ENCODE data around the gene ESM1.
"Not testable (repeated sequence)": the region's sequence is repeated elsewhere in the genome, so short reads cannot be mapped to it uniquely, and the experiment has no call there.

Gene ESM1, protein sequence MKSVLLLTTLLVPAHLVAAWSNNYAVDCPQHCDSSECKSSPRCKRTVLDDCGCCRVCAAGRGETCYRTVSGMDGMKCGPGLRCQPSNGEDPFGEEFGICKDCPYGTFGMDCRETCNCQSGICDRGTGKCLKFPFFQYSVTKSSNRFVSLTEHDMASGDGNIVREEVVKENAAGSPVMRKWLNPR

GRCh38 chr5:54985301-54986268, at the start of gene ESM1:
Gene ESM1, minus strand, starts transcription at chr5:54985593. Its CDS starts 76 bp downstream, at chr5:54985517.
- DNase-seq = no peak

GRCh38 chr5:55033568-55033967, 48.2 kb upstream of the ESM1 start:
- no peak for DNase-seq

- no peak for DNase-seq
Observed at GRCh38 chr5:55031492-55031891, 46.1 kb upstream of the ESM1 start.

GRCh38 chr5:55030676-55031369, 45.4 kb upstream of the ESM1 start:
- DNase-seq = no peak

- DNase-seq = no peak
Observed at GRCh38 chr5:55030220-55030619, 44.8 kb upstream of the ESM1 start.

- peak; percentile 11 for DNase-seq
Observed at GRCh38 chr5:55027595-55027994, 42.2 kb upstream of the ESM1 start.

DNA sequence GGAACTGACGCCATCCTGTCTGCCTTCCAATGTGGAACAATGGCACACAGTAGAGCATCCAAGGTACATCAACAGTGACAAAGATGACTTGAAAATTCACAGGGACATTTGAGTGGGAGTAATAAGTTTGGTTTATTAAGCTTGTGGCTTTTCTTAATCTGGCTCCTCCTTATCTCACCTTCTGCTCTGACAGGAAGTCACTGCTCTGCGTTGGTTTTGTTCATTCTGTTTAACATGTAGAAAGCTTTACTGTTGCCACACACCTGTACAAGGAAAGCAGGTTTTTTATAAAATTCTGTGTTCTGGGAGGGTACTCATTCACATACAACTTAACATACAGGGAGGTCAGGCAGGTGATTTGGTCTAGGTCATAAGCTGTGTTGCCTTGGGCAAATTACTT, 37.1 kb upstream of the ESM1 start:
- DNase-seq = no peak

DNA sequence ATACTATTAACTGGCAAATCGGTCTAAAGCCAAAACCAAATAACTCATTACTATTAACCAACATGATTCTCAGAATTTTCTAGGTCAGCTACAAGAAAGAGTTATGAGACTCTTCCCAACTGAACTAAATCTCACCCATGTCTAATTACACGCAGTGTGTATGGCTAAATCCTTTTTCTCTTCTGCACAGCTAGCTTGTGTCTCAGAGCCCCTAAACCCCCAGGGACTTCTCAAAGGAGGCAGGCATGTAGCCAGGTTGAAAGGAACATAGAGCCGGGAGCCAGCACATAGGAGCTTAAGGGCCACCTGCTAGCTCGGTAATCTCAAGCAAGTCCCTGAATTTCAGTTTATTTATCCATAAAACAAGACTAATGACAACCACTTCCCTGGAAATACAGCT, 36.4 kb upstream of the ESM1 start:
- no peak for DNase-seq

DNA sequence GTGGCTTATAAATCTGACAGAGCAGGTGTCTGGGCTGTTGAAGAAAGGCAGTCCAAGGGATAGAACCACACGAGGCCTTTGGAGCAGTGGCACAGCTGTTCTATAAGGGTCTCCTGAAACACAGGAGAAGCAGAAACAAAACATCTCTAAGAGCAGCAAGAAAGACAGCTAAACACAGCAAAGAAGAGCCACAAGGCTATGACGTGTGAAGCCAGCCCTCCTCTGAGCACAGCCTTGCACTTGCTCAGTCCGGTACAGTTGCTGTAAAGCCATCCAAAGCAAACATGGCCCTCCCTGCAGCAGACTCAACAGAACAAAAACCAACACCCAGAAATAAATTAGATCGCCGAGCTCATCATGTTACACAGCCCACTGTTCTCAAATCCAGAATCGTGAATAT, 36.0 kb upstream of the ESM1 start:
- DNase-seq = no peak

- DNase-seq = not testable (repeated sequence)
Observed at GRCh38 chr5:55010149-55010548, 24.8 kb upstream of the ESM1 start.

GRCh38 chr5:55004729-55005128, 19.3 kb upstream of the ESM1 start:
- no peak for DNase-seq

DNA sequence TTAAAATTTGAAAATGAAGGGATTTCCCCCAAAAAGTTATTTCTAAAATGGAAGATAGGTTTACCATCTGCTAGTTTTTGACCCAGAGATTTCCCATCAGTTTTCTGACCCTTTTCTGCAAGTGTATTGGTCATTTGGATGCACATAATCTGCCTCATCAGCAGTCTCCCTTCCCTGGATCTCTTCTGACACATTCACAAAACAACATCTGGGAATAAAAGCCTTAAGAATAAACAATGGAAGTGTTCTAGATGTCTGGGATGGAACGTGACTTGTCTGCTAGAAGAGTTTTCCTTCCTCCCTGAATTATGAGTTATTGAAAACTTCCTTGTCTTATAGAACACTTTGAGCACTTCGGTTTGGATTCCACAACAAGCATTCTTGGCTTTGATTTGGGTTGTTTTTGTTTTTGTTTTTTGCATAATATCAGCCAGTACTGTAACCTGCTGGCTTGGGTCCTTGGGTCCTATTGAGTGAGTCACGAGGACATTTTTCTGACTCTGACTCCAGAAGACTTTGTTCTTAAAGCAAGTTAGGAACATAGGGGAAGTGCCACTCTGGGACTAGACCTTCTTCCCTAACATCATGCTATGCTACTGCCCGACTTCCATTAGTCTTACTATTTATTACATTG, 18.2 kb upstream of the ESM1 start:
- DNase-seq = no peak

DNA sequence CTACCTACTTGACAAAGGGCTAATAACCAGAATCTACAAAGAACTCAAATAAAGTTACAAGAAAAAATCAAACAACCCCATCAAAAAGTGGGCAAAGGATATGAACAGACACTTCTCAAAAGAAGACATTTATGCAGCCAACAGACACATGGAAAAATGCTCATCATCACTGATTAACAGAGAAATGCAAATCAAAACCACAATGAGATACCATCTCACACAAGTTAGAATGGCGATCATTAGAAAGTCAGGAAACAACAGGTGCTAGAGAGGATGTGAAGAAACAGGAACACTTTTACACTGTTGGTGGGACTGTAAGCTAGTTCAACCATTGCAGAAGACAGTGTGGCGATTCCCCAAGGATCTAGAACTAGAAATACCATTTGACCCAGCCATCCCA, 16.8 kb upstream of the ESM1 start:
- not testable (repeated sequence) for DNase-seq

GRCh38 chr5:54997081-54997480, 11.7 kb upstream of the ESM1 start:
- no peak for DNase-seq

- no peak for DNase-seq
Observed at GRCh38 chr5:54996466-54996865, 11.1 kb upstream of the ESM1 start.

GRCh38 chr5:54995168-54995567, 9.8 kb upstream of the ESM1 start:
- no peak for DNase-seq

DNA sequence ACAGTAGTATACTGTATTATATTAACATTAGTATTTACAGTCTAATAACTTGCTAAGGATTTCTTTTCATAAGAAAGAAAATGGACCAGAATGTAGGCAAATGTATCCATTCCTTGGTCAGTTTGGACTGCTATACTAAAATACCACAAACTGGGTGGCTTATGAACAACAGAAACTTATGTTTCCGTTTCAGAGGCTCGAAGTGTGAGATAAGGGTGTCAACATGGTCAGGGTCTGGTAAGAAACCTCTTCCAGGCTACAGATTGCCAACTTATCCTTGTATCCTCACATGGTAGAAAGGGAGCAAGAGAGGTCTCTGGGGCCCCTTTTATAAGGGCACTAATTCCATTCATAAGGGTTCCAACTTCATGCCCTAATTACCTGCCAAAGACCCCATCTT, 9.2 kb upstream of the ESM1 start:
- DNase-seq = no peak

DNA sequence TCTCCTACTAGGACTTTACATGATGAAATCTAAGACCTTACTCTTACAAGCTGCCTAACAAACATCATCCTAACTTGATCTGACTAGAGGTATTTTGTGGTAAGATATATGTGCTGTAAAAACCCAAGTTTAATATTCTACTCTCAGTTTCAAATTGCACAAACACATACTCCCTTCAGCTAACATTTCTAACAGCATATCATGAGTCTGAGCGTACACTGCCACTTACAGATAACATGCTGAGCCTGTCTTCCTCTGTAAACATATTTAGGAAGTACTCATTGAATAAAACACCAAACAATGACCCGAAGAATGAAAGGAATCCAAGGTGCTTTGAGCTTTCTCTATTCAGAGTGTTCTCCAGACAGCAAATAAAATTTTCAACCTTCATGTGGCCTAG, 7.9 kb upstream of the ESM1 start:
- DNase-seq = no peak

DNA sequence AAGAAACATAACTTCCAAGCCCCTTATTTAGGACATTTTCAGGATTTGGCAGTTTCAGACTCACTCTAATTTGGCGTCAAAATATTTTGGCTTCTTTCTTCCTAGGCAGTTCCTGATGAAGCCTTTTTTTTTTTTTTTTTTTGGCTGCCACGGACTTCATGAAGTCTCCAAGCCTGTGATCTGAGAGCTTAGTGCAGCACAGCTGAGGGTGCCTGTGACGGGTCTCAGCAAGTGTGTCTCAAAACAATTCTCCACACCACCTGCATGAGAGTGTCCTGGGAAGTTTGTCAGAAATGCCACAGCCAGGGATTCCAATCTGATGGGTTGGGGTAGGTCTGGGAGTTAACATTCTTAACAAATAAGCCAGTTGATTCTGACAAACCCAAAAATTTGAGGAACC, 6.0 kb upstream of the ESM1 start:
- no peak for DNase-seq

GRCh38 chr5:54990841-54991258, 5.5 kb upstream of the ESM1 start:
- no peak for DNase-seq

DNA sequence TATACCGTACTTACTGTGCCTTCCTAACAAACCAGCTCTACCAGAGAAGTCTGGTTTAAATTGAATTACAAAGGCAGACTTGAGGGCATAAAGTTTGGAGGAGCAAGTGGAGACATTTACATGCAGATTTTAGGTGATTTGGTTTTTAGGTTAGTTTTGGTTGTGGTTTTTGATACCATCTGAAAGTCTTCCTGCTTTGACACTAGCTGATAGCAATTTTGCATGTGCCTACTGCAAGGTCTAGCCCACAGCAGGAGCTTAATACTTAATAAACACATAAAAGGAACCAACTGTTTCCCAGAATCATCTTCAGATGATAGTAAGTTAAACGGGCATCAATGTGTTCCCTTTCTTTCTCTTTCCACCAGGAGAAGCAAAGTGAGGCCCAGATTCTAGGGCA, 3.4 kb upstream of the ESM1 start:
- no peak for DNase-seq

GRCh38 chr5:54988218-54988617, 2.8 kb upstream of the ESM1 start:
- DNase-seq = no peak

DNA sequence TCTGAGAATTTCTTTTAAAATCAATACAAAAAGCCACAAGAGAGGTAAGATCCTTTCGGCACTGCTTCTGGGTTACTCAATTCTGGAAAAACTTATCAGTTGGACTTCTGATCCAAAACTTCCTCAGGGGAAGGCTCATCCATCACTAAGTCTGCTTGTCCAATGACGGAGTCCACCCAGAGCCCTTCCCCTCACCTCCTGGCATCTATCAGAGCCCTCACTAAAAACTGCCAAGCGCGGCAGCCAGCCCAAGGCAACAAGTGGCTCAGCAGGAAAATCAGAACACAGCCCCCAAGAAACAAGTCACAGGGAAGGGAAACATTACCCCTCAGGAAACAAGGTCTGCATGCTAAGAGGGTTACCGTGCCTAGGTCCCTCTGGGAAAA, 869 bp upstream of the ESM1 start:
- no peak for DNase-seq
